Activated naive CD4-positive, alpha-beta T cell treated with anti-CD3 and anti-CD28 coated beads for 36 hours (primary cell): ENCODE results near the gene METTL23. TPM values are rescaled to one million over a fixed set of nuclear protein-coding genes. Genes with fewer than 3 reads are reported as not detected.
"Not testable (repeated sequence)": the region's sequence is repeated elsewhere in the genome, so short reads cannot be mapped to it uniquely, and the experiment has no call there.

Source experiments
- CTCF ChIA-PET: fragments of 350-600 bp; sonication (Branson Sonifier 250); formaldehyde crosslinking; loops from one replicate; lab custom pipeline; 2021; ENCODE audit warnings: antibody characterized with exemption; lab: Charles Lee
- DNase-seq: peaks from one replicate; pipeline ENCODE4 v3.0.0-alpha.2; 2020
- H3K27ac Mint-ChIP-seq: one replicate; pipeline ENCODE4 v1.8.0; 2021; ENCODE audit warnings: mild to moderate bottlenecking, mixed read lengths
- H3K27me3 Mint-ChIP-seq: one replicate; pipeline ENCODE4 v1.8.0; 2021; ENCODE audit warnings: low read depth, mixed read lengths
- H3K36me3 Mint-ChIP-seq: one replicate; pipeline ENCODE4 v1.8.0; 2021; ENCODE audit warnings: low read depth, mixed read lengths
- H3K4me1 Mint-ChIP-seq: one replicate; pipeline ENCODE4 v1.8.0; 2021; ENCODE audit warnings: low read depth, mixed read lengths
- H3K4me3 Mint-ChIP-seq: one replicate; pipeline ENCODE4 v1.8.0; 2021; ENCODE audit warnings: mild to moderate bottlenecking, moderate library complexity, mixed read lengths
- H3K9me3 Mint-ChIP-seq: one replicate; pipeline ENCODE4 v1.8.0; 2021; ENCODE audit warnings: mixed read lengths
- intact Hi-C: fragments of 100-400 bp; cut with micrococcal nuclease; formaldehyde crosslinking; loops from one replicate; pipeline ENCODE4 v1.15.1; 2023
- total RNA-seq, 2 experiments: library from RNA; stranded (reverse); gene quantifications; one replicate each; pipeline ENCODE4 v1.2.3, GENCODE V29; 2021

Gene METTL23
- total RNA-seq, 2 experiments from 2014 or later: 18.9 to 20.0 TPM

GRCh38 chr17:76742958-76743357 lies 16.3 kb downstream of the METTL23 start:
- Mint-ChIP-seq H3K9me3 (no peaks in the 10 kb centered on the region), H3K4me3 (no peak overlapping the region), H3K4me1 (peaks cover 36% of the 10 kb centered on the region), H3K36me3 (peaks cover 31% of the 10 kb centered on the region), H3K27ac (no peak overlapping the region), H3K27me3 (no peaks in the 10 kb centered on the region)
- CTCF ChIA-PET: no interaction called here
- DNase-seq: no peak
- intact Hi-C loops: no loop called here

- Mint-ChIP-seq H3K4me1 (peaks cover 23% of the 10 kb centered on the region), H3K27ac (no peak overlapping the region), H3K4me3 (no peak overlapping the region), H3K27me3 (no peaks in the 10 kb centered on the region), H3K36me3 (peaks cover 31% of the 10 kb centered on the region), H3K9me3 (no peaks in the 10 kb centered on the region)
- no peak for DNase-seq
- intact Hi-C loops: no loop called here
- CTCF ChIA-PET: no interaction called here
Measured at GRCh38 chr17:76744747-76745146, 18.1 kb downstream of the METTL23 start.

- DNase-seq, H3K27me3 Mint-ChIP-seq, H3K27ac Mint-ChIP-seq, intact Hi-C loops, H3K9me3 Mint-ChIP-seq, H3K4me3 Mint-ChIP-seq: not testable (repeated sequence)
- H3K36me3 Mint-ChIP-seq: peaks cover 30% of the 10 kb centered on the region
- peaks cover 20% of the 10 kb centered on the region for H3K4me1 Mint-ChIP-seq
- CTCF ChIA-PET: interaction anchor here (0.6 kb wide), 1 partner anchor 20 kb away, joined by 3 read pairs; no protein-coding TSS in a partner anchor
Measured at GRCh38 chr17:76745785-76746184, 19.1 kb downstream of the METTL23 start.

GRCh38 chr17:76747716-76748363 lies 21.2 kb downstream of the METTL23 start:
- no peak for DNase-seq
- Mint-ChIP-seq H3K4me1 (peaks cover 21% of the 10 kb centered on the region), H3K27ac (no peak overlapping the region), H3K36me3 (peaks cover 27% of the 10 kb centered on the region), H3K9me3 (no peaks in the 10 kb centered on the region), H3K27me3 (no peaks in the 10 kb centered on the region), H3K4me3 (no peak overlapping the region)
- CTCF ChIA-PET: no interaction called here
- intact Hi-C loops: no loop called here

GRCh38 chr17:76748657-76749056 lies 22.0 kb downstream of the METTL23 start:
- DNase-seq: no peak
- Mint-ChIP-seq H3K9me3 (no peaks in the 10 kb centered on the region), H3K4me1 (peaks cover 25% of the 10 kb centered on the region), H3K27ac (no peak overlapping the region), H3K27me3 (no peaks in the 10 kb centered on the region), H3K36me3 (peaks cover 28% of the 10 kb centered on the region), H3K4me3 (no peak overlapping the region)
- CTCF ChIA-PET: no interaction called here
- intact Hi-C loops: no loop called here

- CTCF ChIA-PET: no interaction called here
- no peak overlapping the region for H3K27ac Mint-ChIP-seq
- H3K4me3 Mint-ChIP-seq: no peak overlapping the region
- intact Hi-C loops: loop anchor here (5.0 to 10.0 kb wide), 2 partner anchors 41 to 557 kb away; no protein-coding TSS in a partner anchor
- H3K4me1 Mint-ChIP-seq: peaks cover 22% of the 10 kb centered on the region
- DNase-seq: no peak
- peaks cover 9% of the 10 kb centered on the region for H3K36me3 Mint-ChIP-seq
- no peaks in the 10 kb centered on the region for H3K9me3 Mint-ChIP-seq
- H3K27me3 Mint-ChIP-seq: no peaks in the 10 kb centered on the region
Measured at GRCh38 chr17:76751416-76751993, 24.9 kb downstream of the METTL23 start.

- Mint-ChIP-seq H3K4me1 (peaks cover 22% of the 10 kb centered on the region), H3K4me3 (peak overlapping the region; percentile 46), H3K9me3 (no peaks in the 10 kb centered on the region), H3K27me3 (no peaks in the 10 kb centered on the region), H3K27ac (peak overlapping the region; percentile 100), H3K36me3 (peaks cover 8% of the 10 kb centered on the region)
- CTCF ChIA-PET: no interaction called here
- intact Hi-C loops: loop anchor here (2.0 to 10.0 kb wide), 3 partner anchors 40 to 557 kb away; no protein-coding TSS in a partner anchor
- DNase-seq: no peak
Measured at GRCh38 chr17:76752006-76752405, 25.4 kb downstream of the METTL23 start.

- Mint-ChIP-seq H3K4me3 (peak overlapping the region; percentile 83), H3K36me3 (peaks cover 12% of the 10 kb centered on the region), H3K4me1 (peaks cover 22% of the 10 kb centered on the region), H3K27me3 (no peaks in the 10 kb centered on the region), H3K9me3 (no peaks in the 10 kb centered on the region), H3K27ac (peak overlapping the region; percentile 100)
- CTCF ChIA-PET: interaction anchor here (0.7 kb wide), 2 partner anchors 18 to 27 kb away, joined by 4 to 5 read pairs; no protein-coding TSS in a partner anchor
- intact Hi-C loops: loop anchor here (1.0 to 10.0 kb wide), 6 partner anchors 16 to 559 kb away; partner anchors contain the start of genes JMJD6, METTL23 and SRSF2
- DNase-seq: peak; percentile 70
Measured at GRCh38 chr17:76753061-76753961, 26.7 kb downstream of the METTL23 start.

- intact Hi-C loops: loop anchor here (10.0 kb wide), 1 partner anchor 560 kb away; no protein-coding TSS in a partner anchor
- CTCF ChIA-PET: interaction anchor here (0.6 to 0.7 kb wide), 3 partner anchors 293 to 1019 kb away, joined by 3 to 6 read pairs (median 3); no protein-coding TSS in a partner anchor
- H3K4me3 Mint-ChIP-seq: no peak overlapping the region
- H3K27ac Mint-ChIP-seq: no peak overlapping the region
- H3K9me3 Mint-ChIP-seq: no peaks in the 10 kb centered on the region
- peaks cover 14% of the 10 kb centered on the region for H3K36me3 Mint-ChIP-seq
- no peaks in the 10 kb centered on the region for H3K27me3 Mint-ChIP-seq
- H3K4me1 Mint-ChIP-seq: peaks cover 22% of the 10 kb centered on the region
- no peak for DNase-seq
Measured at GRCh38 chr17:76755285-76755684, 28.6 kb downstream of the METTL23 start.

- H3K27me3 Mint-ChIP-seq: no peaks in the 10 kb centered on the region
- peaks cover 18% of the 10 kb centered on the region for H3K4me1 Mint-ChIP-seq
- no peak overlapping the region for H3K4me3 Mint-ChIP-seq
- no peaks in the 10 kb centered on the region for H3K9me3 Mint-ChIP-seq
- peaks cover 12% of the 10 kb centered on the region for H3K36me3 Mint-ChIP-seq
- no peak for DNase-seq
- CTCF ChIA-PET: no interaction called here
- intact Hi-C loops: loop anchor here (10.0 kb wide), 1 partner anchor 562 kb away; no protein-coding TSS in a partner anchor
- H3K27ac Mint-ChIP-seq: no peak overlapping the region
Measured at GRCh38 chr17:76757256-76757655, 30.6 kb downstream of the METTL23 start.

- CTCF ChIA-PET: interaction anchor here (0.6 to 0.7 kb wide), 3 partner anchors 41 to 902 kb away, joined by 3 to 4 read pairs (median 4); no protein-coding TSS in a partner anchor
- H3K27me3 Mint-ChIP-seq: no peaks in the 10 kb centered on the region
- H3K4me1 Mint-ChIP-seq: peaks cover 6% of the 10 kb centered on the region
- no peak for DNase-seq
- no peak overlapping the region for H3K27ac Mint-ChIP-seq
- no peaks in the 10 kb centered on the region for H3K9me3 Mint-ChIP-seq
- intact Hi-C loops: loop anchor here (10.0 kb wide), 1 partner anchor 564 kb away; no protein-coding TSS in a partner anchor
- no peak overlapping the region for H3K4me3 Mint-ChIP-seq
- peaks cover 9% of the 10 kb centered on the region for H3K36me3 Mint-ChIP-seq
Measured at GRCh38 chr17:76758570-76758969, 31.9 kb downstream of the METTL23 start.
